ENCODE data around the gene CCDC150.

GRCh38 chr2:196725218-196725617 lies 85.7 kb downstream of the CCDC150 start:
- no peak for TF ChIP-seq EZH2 (IDR thresholded peaks at IDR 0.05; ENCODE audit: insufficient read depth, low read length)
- TF ChIP-seq CTCF (IDR thresholded peaks at IDR 0.05; ENCODE audit: insufficient read depth, low read depth, low read length) = no peak
